Measurements from ENCODE around the gene ITIH1. TPM values are rescaled to one million over a fixed set of nuclear protein-coding genes. Genes with fewer than 3 reads are reported as not detected.

ITIH1 gene
- total and polyA plus RNA-seq, 9 of the 15 experiments (the other 6 are each of a cell fraction or from before 2014, with no cell fraction given) = 0.31 TPM; not detected in 8

GRCh38 chr3:52827866-52828376 is 50.5 kb downstream of the ITIH1 start:
- peak in 1 of 3 experiments; percentile 32; a peak in 1 of 6 replicates for TF ChIP-seq CTCF (IDR thresholded peaks at IDR 0.05 in 2 of 3, conservative IDR thresholded peaks at IDR 0.05 in 1 of 3; ENCODE audit: insufficient read depth in 2 of 3, low read depth in 1 of 3, low read length in 3 of 3)
- no peak for TF ChIP-seq HOMEZ (CRISPR knock-in tag; IDR thresholded peaks at IDR 0.05)
- no peak for TF ChIP-seq KAT2B (IDR thresholded peaks at IDR 0.05; ENCODE audit: low read depth, low read length)
- FAIRE-seq = no peak
- CTCF ChIA-PET (ENCODE audit: low intra/inter-chr PET ratio) = no interaction called here
- H2AFZ ChIP-seq (ENCODE audit: low read depth, low read length) = no peak overlapping the region
- WGBS (ENCODE audit: insufficient coverage, low coverage, missing lambda C conversion rate) = 13% methylated on average over 7 of the region's 10 CpGs
- H3K4me3 ChIP-seq = no peak overlapping the region
- H3K9me3 ChIP-seq (replicated peaks; ENCODE audit: control insufficient read depth, insufficient read depth, low read depth, low read length) = no peaks in the 10 kb centered on the region
- intact Hi-C loops (cut with micrococcal nuclease) (no loop called here), in situ Hi-C loops (cut with MboI) (no loop called here)
- no peaks in the 10 kb centered on the region for H3K36me3 ChIP-seq (ENCODE audit: control insufficient read depth, insufficient read depth, low read length)
- no peak overlapping the region; a peak in 1 of 4 replicates for H3K9ac ChIP-seq (ENCODE audit: insufficient read depth in 1 of 2, low read depth in 2 of 2, low read length in 2 of 2)
- POLR2A ChIA-PET = interaction anchor here (0.5 to 1.2 kb wide), 2 partner anchors 7 to 13 kb away, joined by 3 read pairs; no protein-coding TSS in a partner anchor
- no peak overlapping the region for H3K4me2 ChIP-seq (ENCODE audit: insufficient read depth, low read length)
- no peaks in the 10 kb centered on the region for H3K79me2 ChIP-seq (ENCODE audit: control insufficient read depth, insufficient read depth, low read length)
- H3K9me1 ChIP-seq (ENCODE audit: control insufficient read depth, insufficient read depth, low read length) = no peaks in the 10 kb centered on the region
- no peak overlapping the region for H3K27ac ChIP-seq (ENCODE audit: extremely low read depth, low read depth, low read length)
- no TSS peak for BruUV-seq (replicated peaks)
- H3K4me1 ChIP-seq (replicated peaks in 1 of 2; ENCODE audit: control insufficient read depth in 2 of 2, insufficient read depth in 2 of 2, low read length in 2 of 2) = peaks cover 15 to 26% of the 10 kb centered on the region in 2 experiments
- 0 out of 3 replicates have a peak, but pooled peaks have one; percentile 26 for ATAC-seq
- DNase-seq (ENCODE audit: extremely low read depth in 1 of 4, low spot score in 3 of 4) = no peak
- H3K27me3 ChIP-seq (ENCODE audit: control insufficient read depth in 2 of 2, insufficient read depth in 2 of 2, low read length in 2 of 2) = peaks cover 0 to 44% of the 10 kb centered on the region in 2 experiments; a peak in 4 of 5 replicates
- H4K20me1 ChIP-seq (replicated peaks; ENCODE audit: control insufficient read depth, insufficient read depth, low read length) = no peaks in the 10 kb centered on the region; the same call in 1 of the 2 replicates
